Caco-2 (cell line): ENCODE measurements around the gene FBXL22. TPM values are rescaled to one million over a fixed set of nuclear protein-coding genes. Genes with fewer than 3 reads are reported as not detected.

ENCODE experiments used
- BruUV-seq: library from RNA; stranded (reverse); fragments of 400-500 nt; replicated peaks from 2 replicates; lab custom pipeline; 2021; lab: Mats Ljungman, UMichigan
- CTCF ChIA-PET: fragments of 300-600 bp; sonication (Branson Sonifier 250); formaldehyde crosslinking; loops from one replicate; lab custom pipeline; 2022; ENCODE audit warnings: antibody characterized with exemption; lab: Charles Lee
- POLR2A ChIA-PET: fragments of 300-600 bp; sonication (Branson Sonifier 250); formaldehyde crosslinking; loops from one replicate; lab custom pipeline; 2022; ENCODE audit warnings: antibody characterized with exemption; lab: Charles Lee
- DNase-seq, 2 experiments: peaks; one replicate each; pipeline versions ENCODE4 v3.0.0 to v3.0.0-alpha.2; 2020 to 2022
- H3K27me3 ChIP-seq: replicated peaks from 2 replicates; pipeline ENCODE4 v1.6.0; 2011; ENCODE audit warnings: low read length; ENCODE audit not compliant: control insufficient read depth, insufficient read depth
- H3K36me3 ChIP-seq: 2 replicates; pipeline ENCODE4 v1.5.1; 2011; ENCODE audit warnings: low read length; ENCODE audit not compliant: control insufficient read depth, insufficient read depth
- H3K4me1 ChIP-seq: fragments of 250-450 bp; sonication (Bioruptor Pico); 2 replicates; pipeline ENCODE4 v1.5.1; 2020; ENCODE audit warnings: mild to moderate bottlenecking
- H3K4me3 ChIP-seq: 2 replicates; pipeline ENCODE4 v1.5.1; 2011; ENCODE audit warnings: low read depth, mild to moderate bottlenecking, control low read depth, low read length
- H3K9me3 ChIP-seq: fragments of 250-450 bp; sonication (Bioruptor Pico); 2 replicates; pipeline ENCODE4 v1.5.1; 2020; ENCODE audit warnings: mild to moderate bottlenecking, moderate library complexity
- H3K27ac Mint-ChIP-seq: one replicate; pipeline ENCODE4 v1.8.0; 2022; ENCODE audit warnings: mixed read lengths; ENCODE audit not compliant: unreplicated experiment
- H3K27me3 Mint-ChIP-seq: one replicate; pipeline ENCODE4 v1.8.0; 2022; ENCODE audit warnings: mixed read lengths; ENCODE audit not compliant: insufficient read depth, unreplicated experiment
- H3K36me3 Mint-ChIP-seq: one replicate; pipeline ENCODE4 v1.8.0; 2022; ENCODE audit warnings: mild to moderate bottlenecking, mixed read lengths; ENCODE audit not compliant: insufficient read depth, unreplicated experiment
- H3K4me1 Mint-ChIP-seq: one replicate; pipeline ENCODE4 v1.8.0; 2022; ENCODE audit warnings: low read depth, mixed read lengths; ENCODE audit not compliant: unreplicated experiment
- H3K4me3 Mint-ChIP-seq: one replicate; pipeline ENCODE4 v1.8.0; 2022; ENCODE audit warnings: mild to moderate bottlenecking, moderate library complexity, mixed read lengths; ENCODE audit not compliant: unreplicated experiment
- H3K9me3 Mint-ChIP-seq: one replicate; pipeline ENCODE4 v1.8.0; 2022; ENCODE audit warnings: mixed read lengths; ENCODE audit not compliant: unreplicated experiment
- intact Hi-C: fragments of 100-400 bp; cut with micrococcal nuclease; formaldehyde crosslinking; loops from one replicate; pipeline ENCODE4 v1.10.0; 2022; ENCODE audit not compliant: unreplicated experiment
- total RNA-seq: library from RNA; stranded (reverse); gene quantifications from 2 replicates; pipeline ENCODE4 v1.2.3, GENCODE V29; 2022
- TF ChIP-seq, protein P1 (sequence below), 2 experiments: fragments of 200-600 bp in 1 of 2; IDR thresholded peaks; 1 replicate in 1 of 2; 2 replicates in 1 of 2; pipeline versions ENCODE4 v1.5.1 to v1.8.0; 2011 to 2022; ENCODE audit warnings: antibody characterized with exemption in 1 of 2, control low read depth in 1 of 2, inconsistent platforms in 1 of 2, low read depth in 1 of 2, low read length in 1 of 2, mild to moderate bottlenecking in 1 of 2, moderate library complexity in 1 of 2; ENCODE audit not compliant: insufficient read depth in 1 of 2, severe bottlenecking in 1 of 2, unreplicated experiment in 1 of 2

FBXL22 gene
- total RNA-seq, 1 experiment from 2014 or later: not detected

DNA sequence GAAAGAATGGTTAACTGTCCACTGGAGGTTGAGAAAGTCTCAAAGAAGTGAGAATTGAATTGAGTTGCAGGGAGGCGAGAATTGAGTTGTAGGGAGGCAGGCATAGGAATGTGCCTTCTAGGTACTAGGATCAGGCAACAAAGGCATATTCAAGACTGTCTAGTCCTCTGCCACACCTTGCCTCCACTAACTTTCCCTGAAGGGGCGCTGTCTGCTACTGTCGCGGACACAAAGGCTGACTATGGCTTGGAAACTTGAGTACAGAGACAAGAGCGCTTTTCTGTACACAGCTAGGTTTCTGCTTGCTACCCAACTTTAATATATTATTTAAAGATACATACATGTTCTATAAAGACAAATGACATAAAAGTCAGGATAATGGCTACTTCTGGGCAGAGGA lies 10.4 kb upstream of the FBXL22 start:
- no peaks in the 10 kb centered on the region for H3K9me3 Mint-ChIP-seq
- POLR2A ChIA-PET: no interaction called here
- no peaks in the 10 kb centered on the region for H3K9me3 ChIP-seq
- H3K4me1 ChIP-seq: no peaks in the 10 kb centered on the region
- no peak overlapping the region for H3K27ac Mint-ChIP-seq
- peaks cover 67% of the 10 kb centered on the region for H3K36me3 Mint-ChIP-seq
- no peaks in the 10 kb centered on the region for H3K27me3 Mint-ChIP-seq
- H3K4me3 ChIP-seq: no peak overlapping the region
- H3K4me1 Mint-ChIP-seq: no peaks in the 10 kb centered on the region
- TF ChIP-seq, protein P1, sequence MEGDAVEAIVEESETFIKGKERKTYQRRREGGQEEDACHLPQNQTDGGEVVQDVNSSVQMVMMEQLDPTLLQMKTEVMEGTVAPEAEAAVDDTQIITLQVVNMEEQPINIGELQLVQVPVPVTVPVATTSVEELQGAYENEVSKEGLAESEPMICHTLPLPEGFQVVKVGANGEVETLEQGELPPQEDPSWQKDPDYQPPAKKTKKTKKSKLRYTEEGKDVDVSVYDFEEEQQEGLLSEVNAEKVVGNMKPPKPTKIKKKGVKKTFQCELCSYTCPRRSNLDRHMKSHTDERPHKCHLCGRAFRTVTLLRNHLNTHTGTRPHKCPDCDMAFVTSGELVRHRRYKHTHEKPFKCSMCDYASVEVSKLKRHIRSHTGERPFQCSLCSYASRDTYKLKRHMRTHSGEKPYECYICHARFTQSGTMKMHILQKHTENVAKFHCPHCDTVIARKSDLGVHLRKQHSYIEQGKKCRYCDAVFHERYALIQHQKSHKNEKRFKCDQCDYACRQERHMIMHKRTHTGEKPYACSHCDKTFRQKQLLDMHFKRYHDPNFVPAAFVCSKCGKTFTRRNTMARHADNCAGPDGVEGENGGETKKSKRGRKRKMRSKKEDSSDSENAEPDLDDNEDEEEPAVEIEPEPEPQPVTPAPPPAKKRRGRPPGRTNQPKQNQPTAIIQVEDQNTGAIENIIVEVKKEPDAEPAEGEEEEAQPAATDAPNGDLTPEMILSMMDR (IDR thresholded peaks at IDR 0.05; ENCODE audit: insufficient read depth in 1 of 2, low read depth in 1 of 2, low read length in 1 of 2, severe bottlenecking in 1 of 2, unreplicated experiment in 1 of 2): no peak
- no peak for DNase-seq
- BruUV-seq: no TSS peak
- CTCF ChIA-PET: no interaction called here
- no peaks in the 10 kb centered on the region for H3K27me3 ChIP-seq
- peaks cover 1% of the 10 kb centered on the region for H3K36me3 ChIP-seq
- intact Hi-C loops: no loop called here
- no peak overlapping the region for H3K4me3 Mint-ChIP-seq

DNA sequence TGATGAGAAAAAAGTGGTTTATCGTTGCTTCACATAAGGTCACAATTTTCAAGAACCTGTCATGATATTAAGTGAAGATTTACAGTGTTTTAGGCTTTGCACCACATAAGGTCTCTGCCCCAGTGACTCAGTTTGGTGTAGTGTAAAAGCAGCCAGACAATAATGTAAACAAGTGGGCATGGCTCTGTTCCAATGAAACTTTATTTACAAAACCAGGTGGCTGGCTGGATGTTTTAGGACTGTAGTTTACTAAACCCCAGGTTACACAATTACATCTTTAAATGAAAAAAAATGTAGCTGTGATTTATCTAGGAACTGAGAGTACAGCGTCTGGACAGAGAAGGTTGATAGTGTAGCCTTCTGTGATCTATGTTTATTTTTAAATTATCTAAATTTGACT lies 9.7 kb upstream of the FBXL22 start:
- intact Hi-C loops: no loop called here
- Mint-ChIP-seq H3K27ac (no peak overlapping the region), H3K27me3 (no peaks in the 10 kb centered on the region), H3K4me1 (no peaks in the 10 kb centered on the region), H3K4me3 (no peak overlapping the region), H3K9me3 (no peaks in the 10 kb centered on the region), H3K36me3 (peaks cover 67% of the 10 kb centered on the region)
- no TSS peak for BruUV-seq
- POLR2A ChIA-PET: no interaction called here
- H3K4me1 ChIP-seq: no peaks in the 10 kb centered on the region
- H3K4me3 ChIP-seq: no peak overlapping the region
- H3K36me3 ChIP-seq: peaks cover 1% of the 10 kb centered on the region
- TF ChIP-seq, protein P1 (IDR thresholded peaks at IDR 0.05; ENCODE audit: insufficient read depth in 1 of 2, low read depth in 1 of 2, low read length in 1 of 2, severe bottlenecking in 1 of 2, unreplicated experiment in 1 of 2): no peak
- CTCF ChIA-PET: no interaction called here
- H3K27me3 ChIP-seq: no peaks in the 10 kb centered on the region
- DNase-seq: no peak
- no peaks in the 10 kb centered on the region for H3K9me3 ChIP-seq

DNA sequence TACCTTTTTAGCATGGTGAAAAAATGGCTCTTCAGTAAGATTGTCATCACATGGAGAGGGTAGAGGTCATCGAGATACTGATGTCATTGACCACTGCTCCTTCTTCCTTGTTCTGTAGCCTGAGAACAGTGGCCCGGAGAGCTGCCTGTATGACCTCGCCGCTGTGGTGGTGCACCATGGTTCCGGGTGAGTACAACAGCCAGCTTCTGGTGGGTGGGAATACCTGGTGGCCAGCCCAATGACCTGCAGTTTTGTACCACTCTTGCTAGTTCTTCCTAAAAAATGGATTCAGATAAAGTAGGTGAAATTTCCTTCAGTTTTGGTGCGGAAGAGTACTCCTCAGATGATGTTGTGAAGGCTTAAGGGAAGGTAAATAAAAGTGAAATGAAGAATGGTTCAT lies 8.4 kb upstream of the FBXL22 start:
- Mint-ChIP-seq H3K4me1 (no peaks in the 10 kb centered on the region), H3K9me3 (no peaks in the 10 kb centered on the region), H3K27ac (no peak overlapping the region), H3K4me3 (no peak overlapping the region), H3K27me3 (no peaks in the 10 kb centered on the region), H3K36me3 (peaks cover 64% of the 10 kb centered on the region)
- Histone ChIP-seq H3K36me3 (peaks cover 1% of the 10 kb centered on the region), H3K4me1 (no peaks in the 10 kb centered on the region), H3K9me3 (no peaks in the 10 kb centered on the region), H3K27me3 (no peaks in the 10 kb centered on the region), H3K4me3 (no peak overlapping the region)
- TF ChIP-seq, protein P1 (IDR thresholded peaks at IDR 0.05; ENCODE audit: insufficient read depth in 1 of 2, low read depth in 1 of 2, low read length in 1 of 2, severe bottlenecking in 1 of 2, unreplicated experiment in 1 of 2): no peak
- intact Hi-C loops: no loop called here
- CTCF ChIA-PET: interaction anchor here (0.6 kb wide), 1 partner anchor 561 kb away, joined by 5 read pairs; no protein-coding TSS in a partner anchor
- BruUV-seq: no TSS peak
- DNase-seq: no peak
- POLR2A ChIA-PET: no interaction called here
